Omental fat pad (tissue), 4 donors: ENCODE data around the gene CENPT. TPM values are rescaled to one million over a fixed set of nuclear protein-coding genes. Genes with fewer than 3 reads are reported as not detected.
A peak's percentile ranks its signal among the peaks of the same experiment; 100 is the strongest.

ENCODE experiments used
- ATAC-seq: fragments of 150-250 bp; one replicate; pipeline ENCODE4 v1.9.1; 2016; ENCODE audit warnings: mild to moderate bottlenecking, moderate library complexity; ENCODE audit not compliant: low FRiP score
- DNase-seq: peaks from one replicate; pipeline ENCODE4 v3.0.0-alpha.2; 2019; ENCODE audit warnings: low spot score
- total RNA-seq, 4 donors: library from RNA; depleted of rRNA; stranded (reverse); fragments of >200 nt; gene quantifications; one replicate each; pipeline ENCODE4 v1.1.0, GENCODE V29; 2016
- TF ChIP-seq, protein P1 (sequence below), 3 donors: fragments of 450-650 bp; IDR thresholded peaks; one replicate each; pipeline ENCODE4 v1.5.1; 2016 to 2017; ENCODE audit warnings: antibody characterized with exemption in 3 of 3, mild to moderate bottlenecking in 3 of 3, moderate library complexity in 2 of 3

The CENPT gene
- total RNA-seq, 4 donors from 2014 or later: 22.9 to 135 (median 37.8) TPM

- DNase-seq: no peak
- no peak for ATAC-seq
- TF ChIP-seq, protein P1, sequence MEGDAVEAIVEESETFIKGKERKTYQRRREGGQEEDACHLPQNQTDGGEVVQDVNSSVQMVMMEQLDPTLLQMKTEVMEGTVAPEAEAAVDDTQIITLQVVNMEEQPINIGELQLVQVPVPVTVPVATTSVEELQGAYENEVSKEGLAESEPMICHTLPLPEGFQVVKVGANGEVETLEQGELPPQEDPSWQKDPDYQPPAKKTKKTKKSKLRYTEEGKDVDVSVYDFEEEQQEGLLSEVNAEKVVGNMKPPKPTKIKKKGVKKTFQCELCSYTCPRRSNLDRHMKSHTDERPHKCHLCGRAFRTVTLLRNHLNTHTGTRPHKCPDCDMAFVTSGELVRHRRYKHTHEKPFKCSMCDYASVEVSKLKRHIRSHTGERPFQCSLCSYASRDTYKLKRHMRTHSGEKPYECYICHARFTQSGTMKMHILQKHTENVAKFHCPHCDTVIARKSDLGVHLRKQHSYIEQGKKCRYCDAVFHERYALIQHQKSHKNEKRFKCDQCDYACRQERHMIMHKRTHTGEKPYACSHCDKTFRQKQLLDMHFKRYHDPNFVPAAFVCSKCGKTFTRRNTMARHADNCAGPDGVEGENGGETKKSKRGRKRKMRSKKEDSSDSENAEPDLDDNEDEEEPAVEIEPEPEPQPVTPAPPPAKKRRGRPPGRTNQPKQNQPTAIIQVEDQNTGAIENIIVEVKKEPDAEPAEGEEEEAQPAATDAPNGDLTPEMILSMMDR (IDR thresholded peaks at IDR 0.05): no peak
Observed at GRCh38 chr16:67886387-67886786, 38.9 kb upstream of the CENPT start.

GRCh38 chr16:67885976-67886375 lies 38.5 kb upstream of the CENPT start:
- TF ChIP-seq, protein P1 (IDR thresholded peaks at IDR 0.05): no peak
- no peak for DNase-seq
- ATAC-seq: no peak

GRCh38 chr16:67885545-67885944 lies 38.1 kb upstream of the CENPT start:
- TF ChIP-seq, protein P1 (IDR thresholded peaks at IDR 0.05): no peak
- no peak for ATAC-seq
- DNase-seq: no peak

DNA sequence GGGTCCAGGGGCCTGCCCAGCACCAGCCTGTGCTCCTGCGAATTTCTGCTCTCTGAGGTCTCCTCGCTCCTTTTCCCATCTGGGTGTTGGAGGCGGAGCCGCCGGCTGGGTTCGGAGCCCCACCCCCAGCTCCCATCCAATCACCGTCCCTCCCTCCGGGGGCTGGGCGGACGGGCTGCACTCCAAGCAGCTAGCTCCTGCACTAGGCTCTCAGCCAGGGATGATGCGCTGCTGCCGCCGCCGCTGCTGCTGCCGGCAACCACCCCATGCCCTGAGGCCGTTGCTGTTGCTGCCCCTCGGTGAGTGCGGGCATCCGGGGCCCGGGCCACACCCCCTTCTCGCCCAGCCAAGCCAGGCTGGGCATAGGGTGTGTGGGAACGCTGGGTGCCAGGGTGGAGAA lies 37.2 kb upstream of the CENPT start, which contains the start of gene NRN1L:
Gene NRN1L, plus strand, starts transcription at position 202 of the 400 bp plus-strand sequence. Its CDS starts 19 bp downstream, at position 221.
- TF ChIP-seq, protein P1 (IDR thresholded peaks at IDR 0.05): no peak
- DNase-seq (peak; percentile 53), ATAC-seq (peak; percentile 86)

DNA sequence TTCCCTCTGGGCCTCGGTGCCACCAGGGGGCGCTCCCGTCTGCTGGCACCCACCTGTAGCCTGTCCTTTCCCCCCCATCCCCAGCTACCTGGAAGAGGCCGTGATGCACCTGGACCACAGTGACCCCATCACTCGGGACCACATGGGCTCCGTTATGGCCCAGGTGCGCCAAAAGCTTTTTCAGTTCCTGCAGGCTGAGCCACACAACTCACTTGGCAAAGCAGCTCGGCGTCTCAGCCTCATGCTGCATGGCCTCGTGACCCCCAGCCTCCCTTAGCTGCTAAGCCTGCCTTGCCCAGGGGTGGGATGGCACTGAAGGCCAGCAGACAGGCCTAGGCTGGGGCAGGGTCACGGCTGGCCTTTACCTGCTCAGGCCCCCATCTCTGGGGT lies 36.4 kb upstream of the CENPT start:
- peak; percentile 62 for DNase-seq

DNA sequence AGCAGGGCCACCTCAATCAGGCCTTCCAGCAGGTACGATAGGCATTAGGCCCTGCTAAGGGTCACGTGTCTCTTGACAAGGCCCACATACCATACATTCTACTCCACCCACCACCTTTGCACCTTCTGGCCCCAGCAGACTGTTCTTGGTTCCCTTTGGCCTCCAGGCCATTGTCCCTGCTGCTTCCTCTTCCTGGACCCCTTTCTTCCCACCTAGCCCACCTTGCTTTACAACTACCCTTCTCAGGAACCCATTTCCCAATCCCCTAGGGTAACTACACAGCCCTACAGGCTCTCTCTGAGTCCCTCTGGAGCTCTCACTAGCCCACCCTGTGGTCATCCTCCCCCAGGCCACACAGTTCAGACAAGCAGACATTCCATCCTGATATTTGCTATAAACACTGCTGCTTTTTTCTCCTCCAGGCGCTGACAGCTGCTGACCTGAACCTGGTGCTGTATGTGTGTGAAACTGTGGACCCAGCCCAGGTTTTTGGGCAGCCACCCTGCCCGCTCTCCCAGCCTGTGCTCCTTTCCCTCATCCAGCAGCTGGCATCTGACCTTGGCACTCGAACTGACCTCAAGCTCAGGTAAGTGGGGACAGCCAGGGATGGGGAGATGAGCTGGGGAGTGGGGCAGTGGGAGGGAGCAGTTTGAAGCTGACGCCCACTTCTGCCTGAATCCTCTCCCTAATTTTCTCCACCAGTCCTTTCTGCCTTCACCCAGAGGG lies 35.8 kb upstream of the CENPT start:
- TF ChIP-seq, protein P1 (IDR thresholded peaks at IDR 0.05): no peak
- ATAC-seq: no peak
- no peak for DNase-seq

More for the DNA sequence above, 36.4 kb upstream of the CENPT start:
- no peak for ATAC-seq
- TF ChIP-seq, protein P1 (IDR thresholded peaks at IDR 0.05): peak in 1 of 3 donors; percentile 64
